HG02970 (cell line): ENCODE data around the gene PNKP.
A peak's percentile ranks its signal among the peaks of the same experiment; 100 is the strongest.
"Not testable (repeated sequence)": the region's sequence is repeated elsewhere in the genome, so short reads cannot be mapped to it uniquely, and the experiment has no call there.

ENCODE experiments used
- ATAC-seq: cut with Tn5 transposase; IDR thresholded peaks from one replicate; pipeline ENCODE4 v1.9.1; 2021; ENCODE audit warnings: mild to moderate bottlenecking, moderate library complexity, moderate number of reproducible peaks; ENCODE audit not compliant: unreplicated experiment, low FRiP score

PNKP gene

DNA sequence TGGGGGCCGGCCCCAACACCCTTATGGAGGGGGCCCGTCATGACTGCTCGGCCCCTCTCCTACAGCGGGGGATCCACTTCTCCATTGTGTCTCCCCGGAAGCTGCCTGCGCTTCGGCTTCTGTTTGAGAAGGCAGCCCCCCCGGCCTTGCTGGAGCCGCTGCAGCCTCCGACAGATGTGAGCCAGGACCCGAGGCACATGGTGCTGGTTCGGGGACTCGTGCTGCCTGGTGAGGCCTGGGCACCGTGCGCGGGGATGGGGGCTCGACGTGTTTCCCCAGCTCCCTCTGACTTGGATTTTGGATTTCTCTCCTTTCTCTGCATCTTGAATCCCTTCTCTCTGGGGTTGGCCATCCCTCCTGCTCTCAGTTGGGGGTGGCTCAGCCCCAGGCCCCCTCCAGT is 37.7 kb downstream of the PNKP start:
- ATAC-seq: no peak

DNA sequence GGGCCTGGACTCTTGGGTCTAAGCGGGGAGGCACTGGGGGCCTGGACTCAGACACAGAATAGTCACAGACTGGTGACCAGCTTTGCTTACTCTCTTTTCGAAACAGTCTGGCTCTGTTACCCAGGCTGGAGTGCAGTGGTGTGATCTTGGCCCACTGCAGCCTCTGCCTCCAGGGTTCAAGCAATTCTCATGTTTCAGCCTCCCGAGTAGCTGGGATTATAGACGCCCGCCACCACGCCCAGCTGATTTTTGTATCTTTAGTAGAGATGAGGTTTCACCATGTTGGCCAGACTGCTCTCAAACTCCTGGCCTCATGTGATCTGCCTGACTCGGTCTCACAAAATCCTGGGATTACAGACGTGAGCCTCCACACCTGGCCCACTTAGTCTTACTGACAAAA is 38.2 kb downstream of the PNKP start:
- no peak for ATAC-seq

DNA sequence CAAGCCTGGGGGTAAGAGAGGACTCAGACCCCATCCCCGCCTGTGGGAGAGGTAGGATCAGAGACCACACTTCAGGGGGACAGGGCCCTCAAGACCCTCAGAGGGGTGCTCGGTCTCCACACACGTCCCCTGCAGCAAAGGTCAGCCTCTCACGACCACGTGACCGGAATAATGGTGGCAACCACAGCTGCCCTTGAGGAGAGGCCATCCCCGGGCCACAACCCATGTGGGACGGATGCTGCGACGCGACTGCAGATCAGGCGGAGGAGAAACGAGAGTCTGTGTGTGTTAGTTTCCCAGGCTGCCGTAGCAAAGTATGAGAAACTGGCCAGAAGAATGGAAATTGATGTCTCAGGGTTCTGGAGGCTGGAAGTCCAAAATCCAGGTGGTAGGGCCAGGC is 40.3 kb downstream of the PNKP start:
- no peak for ATAC-seq

DNA sequence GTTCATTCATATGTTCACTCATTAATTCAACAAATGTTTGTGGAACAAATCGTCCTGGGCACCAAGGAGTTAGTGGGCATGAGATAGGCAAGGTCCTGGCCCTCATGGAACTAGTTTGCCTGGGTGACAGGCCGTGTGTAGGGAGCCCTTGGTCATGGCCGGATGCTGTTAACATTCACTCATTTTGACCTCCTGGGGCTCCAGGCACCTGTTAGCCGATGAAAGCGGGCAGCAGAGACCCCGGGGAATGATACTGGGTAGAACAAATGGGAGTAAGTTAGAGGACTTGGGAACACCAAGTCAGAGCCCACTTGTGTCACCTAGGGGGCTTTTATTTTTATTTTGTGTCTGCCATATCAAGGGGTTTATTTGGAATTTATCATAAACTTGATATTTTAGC is 42.7 kb downstream of the PNKP start:
- ATAC-seq: no peak

DNA sequence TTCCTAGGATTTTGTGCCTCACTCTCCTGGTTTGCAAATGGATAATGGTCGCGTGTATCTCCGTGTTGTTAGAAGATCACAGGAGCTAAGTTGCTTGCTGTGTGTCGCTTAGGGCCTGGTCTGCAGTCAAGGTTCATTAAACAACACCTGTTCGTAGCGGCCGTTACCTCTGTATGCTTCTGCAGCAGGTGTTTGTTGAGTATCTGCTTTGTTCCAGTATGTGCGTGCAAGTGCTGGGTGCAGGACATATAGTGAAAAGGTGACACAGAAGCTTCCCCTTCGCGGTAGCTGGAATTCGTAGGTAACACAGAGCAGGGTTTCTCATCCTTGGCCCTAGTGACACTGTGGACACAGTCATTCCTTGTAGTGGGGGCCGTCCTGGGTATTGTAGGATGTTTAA is 43.9 kb downstream of the PNKP start:
- ATAC-seq: no peak

DNA sequence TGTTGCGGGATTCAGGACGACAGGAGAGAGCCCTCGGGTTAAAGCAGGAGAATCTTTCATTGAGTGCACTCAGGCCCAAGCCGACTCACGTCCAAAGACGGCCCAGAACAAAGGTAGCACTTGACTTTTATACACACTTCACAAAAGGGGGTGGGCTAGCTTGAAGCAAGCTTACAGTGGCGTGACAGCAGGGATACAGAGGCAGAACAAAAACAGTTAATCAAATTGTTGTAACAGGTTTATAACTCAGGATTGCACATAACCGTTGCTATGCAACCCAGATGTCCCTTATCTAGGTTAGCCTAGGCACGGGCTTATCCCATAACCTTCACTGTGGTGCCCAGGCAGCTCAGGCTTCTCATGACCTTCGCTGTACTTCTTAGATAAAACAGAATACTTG is 47.3 kb downstream of the PNKP start:
- no peak for ATAC-seq

DNA sequence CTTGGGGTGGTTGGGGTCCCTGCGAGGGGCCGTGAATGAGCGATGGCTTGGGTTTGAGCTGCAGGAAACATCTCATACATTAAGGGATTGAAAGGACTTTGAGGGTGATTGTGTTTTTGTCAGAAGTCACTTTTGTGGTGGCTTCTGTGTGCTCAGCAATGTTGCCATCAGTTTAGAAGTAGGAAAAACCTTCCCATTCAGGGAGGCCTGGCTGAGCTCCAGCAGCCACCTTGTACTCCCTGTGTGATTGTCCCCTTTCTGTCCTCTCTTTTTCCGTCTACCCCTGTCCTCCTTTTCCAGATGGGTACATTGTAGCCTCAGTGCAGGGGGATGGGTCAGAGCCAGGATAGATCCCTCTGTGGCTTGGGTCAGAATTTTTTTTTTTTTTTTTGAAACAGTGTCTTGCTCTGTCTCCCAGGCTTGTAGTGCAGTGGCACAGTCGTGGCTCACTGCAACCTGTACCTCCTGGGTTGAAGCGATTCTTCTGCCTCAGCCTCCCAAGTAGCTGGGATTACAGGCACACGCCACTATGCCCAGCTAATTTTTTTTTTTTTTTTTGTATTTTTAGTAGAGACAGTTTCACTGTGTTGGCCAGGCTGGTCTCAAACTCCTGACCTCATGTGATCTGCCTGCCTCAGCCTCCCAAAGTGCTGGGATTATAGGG is 47.8 kb downstream of the PNKP start:
- not testable (repeated sequence) for ATAC-seq

DNA sequence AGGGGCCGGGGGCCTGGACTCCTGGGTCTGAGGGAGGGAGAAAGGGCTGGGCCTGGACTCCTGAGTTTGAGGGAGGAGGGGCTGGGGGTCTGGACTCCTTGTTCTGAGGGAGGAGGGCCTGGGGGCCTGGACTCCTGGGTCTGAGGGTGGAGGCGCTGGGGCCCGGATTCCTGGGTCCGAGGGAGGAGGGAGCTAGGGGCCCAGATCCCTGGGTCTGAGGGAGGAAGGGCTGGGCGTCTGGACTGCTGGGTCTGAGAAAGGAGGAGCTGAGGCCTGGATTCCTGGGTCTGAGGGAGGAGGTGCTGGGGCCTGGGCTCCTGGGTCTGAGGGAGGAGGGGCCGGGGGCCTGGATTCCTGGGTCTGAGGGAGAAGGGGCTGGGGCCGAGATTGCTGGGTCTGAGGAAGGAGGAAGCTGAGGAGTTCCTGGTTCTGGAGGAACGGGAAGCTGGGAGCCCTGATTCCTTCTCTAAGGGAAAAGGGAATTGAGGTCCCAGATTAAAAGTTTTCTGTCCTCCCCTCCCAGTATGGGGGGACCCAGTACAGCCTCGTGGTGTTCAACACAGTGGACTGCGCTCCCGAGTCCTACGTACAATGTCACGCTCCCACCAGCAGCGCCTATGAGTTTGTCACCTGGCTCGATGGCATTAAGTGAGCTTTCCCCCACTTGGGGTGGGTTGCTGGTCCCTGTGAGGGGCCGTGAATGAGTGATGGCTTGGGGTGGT is 48.6 kb downstream of the PNKP start:
- no peak for ATAC-seq

DNA sequence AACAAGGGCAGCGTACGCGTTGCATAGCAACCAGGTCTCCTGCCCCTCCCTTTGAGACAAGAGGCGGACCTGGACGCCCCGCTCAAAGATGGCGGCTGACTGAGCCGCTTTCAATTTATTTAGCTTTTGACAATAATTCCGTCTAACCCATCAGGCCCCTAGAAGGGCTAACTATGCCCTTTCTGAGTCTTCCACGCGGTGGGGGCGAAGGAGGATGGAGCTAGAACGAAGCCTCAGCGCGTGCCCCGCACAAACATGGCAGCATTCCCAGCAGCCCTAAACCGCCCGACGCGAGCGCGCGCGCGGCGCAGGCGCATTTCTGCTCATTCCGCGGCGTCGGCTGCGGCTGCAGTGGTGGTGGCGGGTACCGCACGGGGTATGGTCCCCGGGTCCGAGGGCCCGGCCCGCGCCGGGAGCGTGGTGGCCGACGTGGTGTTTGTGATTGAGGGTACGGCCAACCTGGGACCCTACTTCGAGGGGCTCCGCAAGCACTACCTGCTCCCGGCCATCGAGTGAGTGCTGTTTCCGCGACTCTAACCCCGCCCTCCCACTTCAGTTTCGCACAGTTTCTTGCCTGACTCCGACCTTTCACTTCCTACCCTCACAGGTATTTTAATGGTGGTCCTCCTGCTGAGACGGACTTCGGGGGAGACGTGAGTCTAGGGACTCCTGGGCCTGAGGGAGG is 49.3 kb downstream of the PNKP start, which contains the start of gene MED25:
Gene MED25 (plus strand): TSS at position 326 of the 685 bp plus-strand sequence. CDS start 53 bp downstream, at position 379.
- peak; percentile 79 for ATAC-seq

DNA sequence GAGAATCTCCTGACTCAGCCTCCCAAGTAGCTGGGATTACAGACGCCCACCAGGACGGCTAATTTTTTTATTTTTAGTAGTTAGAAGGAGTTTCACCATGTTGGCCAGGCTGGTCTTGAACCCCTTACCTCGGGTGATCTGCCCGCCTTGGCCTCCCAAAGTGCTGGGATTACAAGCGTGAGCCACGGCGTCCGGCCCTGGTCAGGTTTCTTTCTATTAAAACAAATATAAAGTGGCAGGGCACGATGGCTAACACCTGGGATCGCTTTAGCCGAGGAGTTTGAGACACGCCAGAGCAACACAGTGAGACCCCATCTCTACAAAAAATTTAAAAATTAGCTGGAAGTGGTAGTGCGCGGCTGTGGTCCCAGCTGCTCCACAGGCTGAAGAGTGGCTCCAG is 50.8 kb downstream of the PNKP start:
- ATAC-seq: no peak

DNA sequence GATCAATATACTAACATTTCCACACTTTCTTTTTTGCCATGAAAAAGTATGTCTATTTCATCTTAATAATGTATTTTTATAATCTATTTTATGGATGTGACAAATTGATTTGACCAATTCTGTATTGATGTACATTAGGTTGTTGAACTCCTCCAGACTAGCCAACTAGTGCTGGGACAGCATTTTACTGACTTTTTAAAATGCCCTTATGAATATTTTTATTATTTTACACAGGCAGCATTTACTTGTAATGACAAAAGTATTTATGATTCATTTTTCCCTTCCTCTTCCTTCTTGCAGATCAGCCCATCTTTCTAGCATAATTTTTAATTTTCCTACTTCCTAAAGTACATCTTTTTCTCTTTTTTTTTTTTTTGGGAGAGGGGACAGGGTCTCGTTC is 53.4 kb downstream of the PNKP start:
- no peak for ATAC-seq

DNA sequence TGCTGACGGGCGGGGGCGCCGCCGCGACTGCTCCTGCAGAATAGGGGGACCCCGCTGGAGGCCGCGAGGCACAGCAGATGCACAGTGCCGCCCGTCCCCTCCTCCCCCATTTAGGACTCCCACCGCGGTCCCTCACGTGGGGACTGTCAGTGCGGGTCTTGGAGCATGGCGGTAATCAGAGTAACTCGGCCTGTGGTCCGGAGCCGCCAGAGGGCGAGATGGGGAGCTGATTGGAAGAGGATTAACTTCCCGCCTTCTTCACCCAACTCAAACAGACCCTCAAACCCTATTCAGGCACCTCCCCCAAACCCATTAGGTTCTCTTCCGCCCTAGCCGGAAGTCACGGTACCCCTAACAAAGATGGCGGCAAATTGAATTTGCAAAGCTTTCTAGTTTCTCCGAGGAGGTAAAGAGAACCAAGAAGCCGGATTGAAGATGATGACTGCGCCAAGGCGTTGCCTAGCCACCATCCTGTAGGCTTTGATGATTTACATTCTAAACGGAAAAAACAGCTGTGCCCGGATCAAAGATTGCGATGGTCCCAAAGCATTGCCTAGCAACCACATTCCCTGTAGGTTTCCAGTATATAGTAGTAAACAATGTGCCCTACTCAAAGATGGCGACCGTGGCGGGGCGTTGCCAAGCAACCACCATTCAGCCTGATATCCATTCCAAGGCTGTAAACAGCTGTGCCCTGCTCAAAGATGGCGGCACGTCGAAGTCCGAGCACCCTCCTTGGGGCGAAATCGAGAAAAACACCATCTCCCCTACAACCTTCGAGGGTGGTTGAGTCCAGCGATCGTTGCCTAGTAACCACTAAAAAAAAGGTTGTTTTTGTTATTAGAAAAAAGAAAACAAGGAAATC is 54.1 kb downstream of the PNKP start, which contains the start of gene FUZ:
Gene FUZ (minus strand): TSS at position 296 of the 865 bp plus-strand sequence. CDS start 186 bp downstream, at position 110.
- ATAC-seq: no peak

DNA sequence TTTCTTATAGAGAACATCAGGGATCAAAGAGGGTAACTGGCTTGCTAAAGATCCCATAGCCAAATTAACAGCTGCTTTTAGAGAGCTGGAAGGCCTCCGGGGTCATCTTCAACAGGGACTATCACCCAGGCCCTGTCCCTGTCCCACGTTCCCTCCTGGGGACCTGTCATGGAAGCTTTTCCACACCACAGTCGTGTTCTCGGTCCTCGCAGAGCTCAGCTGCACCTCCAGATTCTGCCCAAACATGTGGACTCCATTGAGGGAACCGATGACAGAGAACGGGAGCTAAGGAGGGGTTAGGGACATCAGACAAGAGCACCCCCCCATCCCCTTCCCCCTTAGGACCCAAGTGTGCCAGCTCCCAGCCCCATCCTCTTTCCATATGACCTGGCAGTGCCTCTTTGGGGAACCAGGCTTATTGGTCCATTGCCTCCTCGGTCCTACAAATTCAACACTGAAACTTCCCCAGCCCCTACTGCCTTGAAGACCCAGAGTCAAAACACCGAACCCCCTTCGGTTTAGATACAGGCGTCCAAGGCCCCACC is 54.9 kb downstream of the PNKP start:
- ATAC-seq: no peak

DNA sequence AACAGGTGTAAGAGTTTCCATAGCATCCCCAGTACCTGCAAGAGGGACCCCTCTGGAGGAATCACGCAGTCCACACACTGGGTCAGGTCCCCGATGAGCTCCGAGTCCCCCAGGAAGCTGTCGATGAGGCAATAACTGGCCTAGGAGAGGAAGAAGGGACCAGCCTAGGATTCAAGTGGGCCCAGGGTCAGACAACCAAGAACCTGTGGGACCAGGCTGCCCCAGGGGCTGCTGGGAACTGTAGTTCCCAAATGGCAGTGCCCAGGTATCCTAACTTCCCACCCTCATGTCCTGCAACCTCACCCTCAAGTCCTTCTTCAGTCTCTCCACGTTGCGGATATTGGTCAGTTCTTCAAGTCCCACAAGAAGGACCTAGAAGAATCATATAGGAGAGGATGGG is 56.0 kb downstream of the PNKP start:
- no peak for ATAC-seq
